K562 (cell line): Measurements from ENCODE around the gene SFT2D2. TPM values are rescaled to one million over a fixed set of nuclear protein-coding genes. Genes with fewer than 3 reads are reported as not detected.

Source experiments
- ATAC-seq: fragments of 200-7000 bp; cut with Tn5 transposase; 3 replicates; pipeline ENCODE4 v1.9.1; 2020; ENCODE audit warnings: moderate library complexity
- BruUV-seq: library from RNA; stranded (reverse); fragments of 400-500 nt; replicated peaks from 2 replicates; lab custom pipeline; 2021; lab: Mats Ljungman, UMichigan
- CTCF ChIA-PET: fragments of 300-600 bp; formaldehyde crosslinking; extraction: SDS; loops from one replicate; lab custom pipeline; 2021; ENCODE audit warnings: low intra/inter-chr PET ratio; lab: Yijun Ruan, JAX
- POLR2A ChIA-PET: fragments of 300-600, 350-650 bp; sonication (Branson Sonifier 250); formaldehyde crosslinking; extraction: SDS; loops from one replicate; lab custom pipeline; 2021; ENCODE audit warnings: antibody characterized with exemption, inconsistent platforms; lab: Yijun Ruan, JAX
- DNase-seq, 4 experiments: peaks; one replicate each; pipeline versions ENCODE4 v3.0.0 to v3.0.0-alpha.2; 2011 to 2018; ENCODE audit warnings: low spot score in 3 of 4, mixed read lengths in 3 of 4; ENCODE audit errors: extremely low read depth in 1 of 4
- FAIRE-seq: peaks from 2 replicates; lab custom pipeline; 2011; peaks lifted over from hg19 to GRCh38; lab: Jason Lieb, UNC
- H2AFZ ChIP-seq: 2 replicates; pipeline ENCODE4 v1.6.0; 2011; ENCODE audit warnings: low read depth, low read length, control low read depth, inconsistent platforms
- H3K27ac ChIP-seq: fragments of 200-600 bp; 3 replicates; pipeline ENCODE4 v1.8.0; 2011; ENCODE audit warnings: low read depth, mild to moderate bottlenecking, control low read depth, inconsistent platforms, low read length, moderate library complexity, mixed read lengths; ENCODE audit errors: extremely low read depth
- H3K27me3 ChIP-seq, 2 experiments: fragments of 300-600 bp in 1 of 2; 2 replicates in 1 of 2; 3 replicates in 1 of 2; pipeline versions ENCODE4 v1.6.0 to v1.8.0; 2011; ENCODE audit warnings: inconsistent platforms in 2 of 2, low read length in 2 of 2, mild to moderate bottlenecking in 1 of 2, mixed read lengths in 1 of 2, moderate library complexity in 1 of 2; ENCODE audit not compliant: control insufficient read depth in 2 of 2, insufficient read depth in 2 of 2
- H3K36me3 ChIP-seq: fragments of 300-600 bp; 3 replicates; pipeline ENCODE4 v1.8.0; 2011; ENCODE audit warnings: mild to moderate bottlenecking, low read length, inconsistent platforms; ENCODE audit not compliant: control insufficient read depth, insufficient read depth
- H3K4me1 ChIP-seq, 2 experiments: fragments of 200-600 bp in 1 of 2; replicated peaks in 1 of 2; 2 replicates in 1 of 2; 3 replicates in 1 of 2; pipeline versions ENCODE4 v1.5.1 to v1.8.0; 2011; ENCODE audit warnings: inconsistent platforms in 2 of 2, low read length in 2 of 2, mild to moderate bottlenecking in 1 of 2, mixed read lengths in 1 of 2, moderate library complexity in 1 of 2; ENCODE audit not compliant: control insufficient read depth in 2 of 2, insufficient read depth in 2 of 2
- H3K4me2 ChIP-seq: 2 replicates; pipeline ENCODE4 v1.6.1; 2011; ENCODE audit warnings: low read length, control low read depth, inconsistent platforms, mixed read lengths; ENCODE audit not compliant: insufficient read depth
- H3K4me3 ChIP-seq: fragments of 200-600 bp; sonication (generic), shearing (Covaris generic); 2 replicates; pipeline ENCODE4 v1.5.1; 2016; ENCODE audit warnings: control low read depth, inconsistent platforms
- H3K79me2 ChIP-seq: fragments of 200-600 bp; 3 replicates; pipeline ENCODE4 v1.8.0; 2011; ENCODE audit warnings: low read length, inconsistent platforms; ENCODE audit not compliant: control insufficient read depth, insufficient read depth
- H3K9ac ChIP-seq, 2 experiments: 2 replicates each; pipeline versions ENCODE4 v1.6.0 to v1.6.1; 2011; ENCODE audit warnings: low read depth in 2 of 2, low read length in 2 of 2, control low read depth in 1 of 2, inconsistent platforms in 1 of 2, mild to moderate bottlenecking in 1 of 2, mixed read lengths in 1 of 2; ENCODE audit not compliant: insufficient read depth in 1 of 2
- H3K9me1 ChIP-seq: one replicate; pipeline ENCODE4 v1.6.0; 2011; ENCODE audit warnings: inconsistent platforms, mild to moderate bottlenecking, low read length, moderate library complexity; ENCODE audit not compliant: control insufficient read depth, insufficient read depth
- H3K9me3 ChIP-seq: replicated peaks from 2 replicates; pipeline ENCODE4 v1.5.1; 2011; ENCODE audit warnings: low read depth, low read length, inconsistent platforms; ENCODE audit not compliant: control insufficient read depth, insufficient read depth
- H4K20me1 ChIP-seq: replicated peaks from 2 replicates; pipeline ENCODE4 v1.6.1; 2011; ENCODE audit warnings: low read length, inconsistent platforms, mixed read lengths; ENCODE audit not compliant: control insufficient read depth, insufficient read depth
- FOSL1 ChIP-seq: fragments of 200-800 bp; sonication (Bioruptor generic); conservative IDR thresholded peaks from 2 replicates; pipeline ENCODE4 v1.6.1; 2016; ENCODE audit warnings: missing genetic modification characterization, missing compliant biosample characterization
- RAD21 ChIP-seq, 2 experiments: fragments of 250-450 bp in 1 of 2; fragments of 450-650 bp in 1 of 2; sonication (Bioruptor Pico) in 1 of 2; formaldehyde crosslinking in 1 of 2; IDR thresholded peaks in 1 of 2; conservative IDR thresholded peaks in 1 of 2; 2 replicates each; pipeline versions ENCODE4 v1.4.0 to v1.8.0; 2020 to 2022; ENCODE audit warnings: mild to moderate bottlenecking in 2 of 2, moderate library complexity in 1 of 2
- WGBS: fragments of 100-300 bp; shearing (Covaris generic); methylation state at CpG from one replicate; pipeline ENCODE4 v1.1.6; 2016; ENCODE audit warnings: low coverage, mixed read lengths; ENCODE audit not compliant: insufficient coverage; ENCODE audit errors: missing lambda C conversion rate; 5-methylcytosine and 5-hydroxymethylcytosine counted together
- in situ Hi-C: fragments of 300-500 bp; cut with MboI; formaldehyde crosslinking; loops from 4 replicates; pipeline ENCODE4 v1.15.0; 2018; ENCODE audit warnings: inconsistent platforms, mixed read lengths
- intact Hi-C: fragments of 100-400 bp; cut with micrococcal nuclease; formaldehyde crosslinking; loops from 2 replicates; pipeline ENCODE4 v1.14.2; 2022
- polyA plus RNA-seq, 8 experiments: library from polyadenylated mRNA; depleted of rRNA in 4 of 8; stranded (reverse) in 5 of 8; unstranded in 3 of 8; fragments of >200 nt; fragmentation: Nextera tagmentation in 2 of 8; fragmentation: Illumina TruSeq in 1 of 8; extraction: Ambion mirVana in 2 of 8; extraction: Trizol in 1 of 8; gene quantifications; 2 replicates each; pipeline versions ENCODE4 v1.2.1 to v1.2.3, GENCODE V29; 2011 to 2014; ENCODE audit warnings: inconsistent platforms in 1 of 8, missing spikeins in 1 of 8
- total RNA-seq, 7 experiments: library from RNA; depleted of rRNA in 6 of 7; stranded (reverse); fragments of >200 nt in 6 of 7; fragmentation: Illumina TruSeq in 2 of 7; extraction: Trizol in 2 of 7; gene quantifications; 2 replicates each; pipeline versions ENCODE4 v1.2.1 to v1.2.3, GENCODE V29; 2011 to 2021; ENCODE audit warnings: low replicate concordance in 1 of 7
- TF ChIP-seq, protein P1 (sequence below): fragments of 450-650 bp; IDR thresholded peaks from 2 replicates; pipeline ENCODE4 v1.7.0; 2016; ENCODE audit warnings: borderline replicate concordance
- TF ChIP-seq, protein P2 (sequence below), 3 experiments: IDR thresholded peaks in 2 of 3; conservative IDR thresholded peaks in 1 of 3; 2 replicates each; pipeline ENCODE4 v1.5.1; 2011 to 2012; ENCODE audit warnings: low read length in 3 of 3, mild to moderate bottlenecking in 3 of 3, control low read depth in 2 of 3, improper control_type of control experiment in 1 of 3, inconsistent platforms in 1 of 3, low read depth in 1 of 3, mixed read lengths in 1 of 3, moderate library complexity in 1 of 3; ENCODE audit not compliant: insufficient read depth in 2 of 3

Gene SFT2D2
- total and polyA plus RNA-seq, 9 of the 15 experiments (the other 6 are each of a cell fraction or from before 2014, with no cell fraction given) = 3.4 to 50.1 (median 21.6) TPM

DNA sequence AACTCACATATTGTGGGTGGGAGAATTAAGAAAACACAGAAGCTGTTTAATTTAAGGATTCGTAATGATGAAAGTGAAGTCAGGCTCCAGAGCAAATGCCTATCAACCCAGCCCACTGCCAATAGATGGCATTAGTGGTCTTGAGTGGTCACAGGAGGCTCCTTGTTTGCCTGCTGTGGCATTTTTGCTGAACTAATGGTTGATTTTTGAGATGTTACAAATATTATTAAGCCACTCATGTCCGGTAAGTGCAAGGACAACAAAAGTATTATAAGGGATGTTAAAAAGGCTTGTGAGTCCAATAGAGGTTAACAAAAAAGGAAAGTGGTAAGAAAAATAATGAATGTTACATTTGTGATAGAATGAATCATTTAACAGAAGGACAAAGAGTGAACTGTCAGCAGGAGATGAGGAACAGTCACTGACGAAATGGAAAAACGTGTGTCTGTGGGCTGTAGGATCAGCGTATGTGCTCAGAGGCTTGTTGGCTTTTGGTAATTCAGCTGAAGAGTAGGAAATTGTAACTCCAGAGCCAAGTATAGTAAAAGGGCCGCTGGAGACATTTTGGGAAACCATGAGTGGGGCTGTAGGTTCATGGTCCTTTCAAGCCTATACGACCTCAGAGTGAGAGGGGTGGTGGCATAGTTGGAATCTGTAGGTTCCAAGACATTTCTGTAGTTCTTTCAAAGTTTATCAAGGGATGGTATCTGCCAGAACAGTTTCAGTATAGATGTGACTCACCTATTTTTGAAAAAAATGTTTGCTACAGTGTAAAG lies 11.2 kb downstream of the SFT2D2 start:
- H3K27ac ChIP-seq = no peak overlapping the region
- H3K36me3 ChIP-seq = peaks cover 91% of the 10 kb centered on the region
- 82% methylated on average over 7 of the region's 7 CpGs for WGBS
- ATAC-seq = no peak
- no peak overlapping the region for H3K4me2 ChIP-seq
- in situ Hi-C loops (no loop called here), intact Hi-C loops (no loop called here)
- no peak overlapping the region for H3K4me3 ChIP-seq
- ChIA-PET POLR2A (interaction anchor here (1.0 to 4.0 kb wide), 2 partner anchors 11 to 20 kb away, joined by 3 to 32 read pairs; partner anchors contain the start of gene SFT2D2), CTCF (no interaction called here)
- H3K9me3 ChIP-seq = no peaks in the 10 kb centered on the region
- peak; percentile 28; the same call in 1 of the 2 replicates for TF ChIP-seq FOSL1 (tag)
- TF ChIP-seq, protein P1, sequence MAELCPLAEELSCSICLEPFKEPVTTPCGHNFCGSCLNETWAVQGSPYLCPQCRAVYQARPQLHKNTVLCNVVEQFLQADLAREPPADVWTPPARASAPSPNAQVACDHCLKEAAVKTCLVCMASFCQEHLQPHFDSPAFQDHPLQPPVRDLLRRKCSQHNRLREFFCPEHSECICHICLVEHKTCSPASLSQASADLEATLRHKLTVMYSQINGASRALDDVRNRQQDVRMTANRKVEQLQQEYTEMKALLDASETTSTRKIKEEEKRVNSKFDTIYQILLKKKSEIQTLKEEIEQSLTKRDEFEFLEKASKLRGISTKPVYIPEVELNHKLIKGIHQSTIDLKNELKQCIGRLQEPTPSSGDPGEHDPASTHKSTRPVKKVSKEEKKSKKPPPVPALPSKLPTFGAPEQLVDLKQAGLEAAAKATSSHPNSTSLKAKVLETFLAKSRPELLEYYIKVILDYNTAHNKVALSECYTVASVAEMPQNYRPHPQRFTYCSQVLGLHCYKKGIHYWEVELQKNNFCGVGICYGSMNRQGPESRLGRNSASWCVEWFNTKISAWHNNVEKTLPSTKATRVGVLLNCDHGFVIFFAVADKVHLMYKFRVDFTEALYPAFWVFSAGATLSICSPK = no peak
- TF ChIP-seq RAD21 (CRISPR knock-in tag; conservative IDR thresholded peaks at IDR 0.05 in 1 of 2, IDR thresholded peaks at IDR 0.05 in 1 of 2) = peak in 1 of 2 experiments; percentile 23; a peak in 1 of 4 replicates
- TF ChIP-seq, protein P2, sequence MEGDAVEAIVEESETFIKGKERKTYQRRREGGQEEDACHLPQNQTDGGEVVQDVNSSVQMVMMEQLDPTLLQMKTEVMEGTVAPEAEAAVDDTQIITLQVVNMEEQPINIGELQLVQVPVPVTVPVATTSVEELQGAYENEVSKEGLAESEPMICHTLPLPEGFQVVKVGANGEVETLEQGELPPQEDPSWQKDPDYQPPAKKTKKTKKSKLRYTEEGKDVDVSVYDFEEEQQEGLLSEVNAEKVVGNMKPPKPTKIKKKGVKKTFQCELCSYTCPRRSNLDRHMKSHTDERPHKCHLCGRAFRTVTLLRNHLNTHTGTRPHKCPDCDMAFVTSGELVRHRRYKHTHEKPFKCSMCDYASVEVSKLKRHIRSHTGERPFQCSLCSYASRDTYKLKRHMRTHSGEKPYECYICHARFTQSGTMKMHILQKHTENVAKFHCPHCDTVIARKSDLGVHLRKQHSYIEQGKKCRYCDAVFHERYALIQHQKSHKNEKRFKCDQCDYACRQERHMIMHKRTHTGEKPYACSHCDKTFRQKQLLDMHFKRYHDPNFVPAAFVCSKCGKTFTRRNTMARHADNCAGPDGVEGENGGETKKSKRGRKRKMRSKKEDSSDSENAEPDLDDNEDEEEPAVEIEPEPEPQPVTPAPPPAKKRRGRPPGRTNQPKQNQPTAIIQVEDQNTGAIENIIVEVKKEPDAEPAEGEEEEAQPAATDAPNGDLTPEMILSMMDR (IDR thresholded peaks at IDR 0.05 in 2 of 3, conservative IDR thresholded peaks at IDR 0.05 in 1 of 3; ENCODE audit: insufficient read depth in 2 of 3, low read depth in 1 of 3, low read length in 3 of 3) = peak in 1 of 3 experiments; percentile 16; a peak in 2 of 6 replicates
- H3K9ac ChIP-seq = no peak overlapping the region
- TSS peak; percentile 2 for BruUV-seq
- H4K20me1 ChIP-seq = peaks cover 4% of the 10 kb centered on the region; the same call in 1 of the 2 replicates
- no peaks in the 10 kb centered on the region for H3K9me1 ChIP-seq
- no peaks in the 10 kb centered on the region for H3K27me3 ChIP-seq
- no peak for FAIRE-seq
- H3K4me1 ChIP-seq = no peaks in the 10 kb centered on the region
- no peak overlapping the region for H2AFZ ChIP-seq
- H3K79me2 ChIP-seq = peaks cover 13% of the 10 kb centered on the region; the same call in 1 of the 3 replicates
- DNase-seq = no peak
